GM23248 (cell line): ENCODE measurements around the gene KIF18B.

Experiments
- EZH2 ChIP-seq: fragments of 200-600 bp; sonication (generic); IDR thresholded peaks from 2 replicates; pipeline ENCODE4 v1.6.1; 2018; ENCODE audit warnings: antibody characterized with exemption, mild to moderate bottlenecking; ENCODE audit not compliant: insufficient read depth, poor library complexity, severe bottlenecking
- EZH2phosphoT487 ChIP-seq: fragments of 200-600 bp; sonication (generic); IDR thresholded peaks from 2 replicates; pipeline ENCODE4 v1.6.1; 2018; ENCODE audit warnings: antibody characterized with exemption, moderate library complexity, mild to moderate bottlenecking, low read depth; ENCODE audit not compliant: insufficient read depth

- TF ChIP-seq EZH2phosphoT487 (no peak), EZH2 (no peak)
Observed at GRCh38 chr17:44916781-44917241, 30.8 kb downstream of the KIF18B start.
